Measurements from ENCODE around the gene NTM. TPM values are rescaled to one million over a fixed set of nuclear protein-coding genes. Genes with fewer than 3 reads are reported as not detected.

NTM gene
- polyA plus RNA-seq, 1 donor (not counting 4 experiments of a cell fraction or from before 2014, with no cell fraction given): 47.9 TPM

DNA sequence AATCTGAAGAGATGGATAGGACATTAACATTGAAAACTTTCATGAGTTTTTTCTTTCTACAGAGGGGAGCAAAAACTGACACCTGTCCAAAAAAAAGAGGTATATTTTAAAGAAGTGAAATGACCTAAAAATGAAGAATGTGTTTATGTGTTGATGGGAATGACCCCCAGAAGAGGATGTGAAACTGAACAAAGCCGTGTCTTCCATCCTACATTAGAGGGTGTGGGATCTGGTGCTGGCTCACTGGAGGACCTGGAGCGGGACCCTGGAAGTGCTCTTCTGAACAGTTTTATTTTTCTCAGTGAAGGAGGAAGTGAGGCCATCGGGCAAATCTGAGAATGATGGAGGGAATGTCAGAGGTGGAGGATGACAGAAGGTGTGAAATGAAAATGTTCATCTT is 470.1 kb downstream of the NTM start:
- TF ChIP-seq, protein P1, sequence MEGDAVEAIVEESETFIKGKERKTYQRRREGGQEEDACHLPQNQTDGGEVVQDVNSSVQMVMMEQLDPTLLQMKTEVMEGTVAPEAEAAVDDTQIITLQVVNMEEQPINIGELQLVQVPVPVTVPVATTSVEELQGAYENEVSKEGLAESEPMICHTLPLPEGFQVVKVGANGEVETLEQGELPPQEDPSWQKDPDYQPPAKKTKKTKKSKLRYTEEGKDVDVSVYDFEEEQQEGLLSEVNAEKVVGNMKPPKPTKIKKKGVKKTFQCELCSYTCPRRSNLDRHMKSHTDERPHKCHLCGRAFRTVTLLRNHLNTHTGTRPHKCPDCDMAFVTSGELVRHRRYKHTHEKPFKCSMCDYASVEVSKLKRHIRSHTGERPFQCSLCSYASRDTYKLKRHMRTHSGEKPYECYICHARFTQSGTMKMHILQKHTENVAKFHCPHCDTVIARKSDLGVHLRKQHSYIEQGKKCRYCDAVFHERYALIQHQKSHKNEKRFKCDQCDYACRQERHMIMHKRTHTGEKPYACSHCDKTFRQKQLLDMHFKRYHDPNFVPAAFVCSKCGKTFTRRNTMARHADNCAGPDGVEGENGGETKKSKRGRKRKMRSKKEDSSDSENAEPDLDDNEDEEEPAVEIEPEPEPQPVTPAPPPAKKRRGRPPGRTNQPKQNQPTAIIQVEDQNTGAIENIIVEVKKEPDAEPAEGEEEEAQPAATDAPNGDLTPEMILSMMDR (optimal IDR thresholded peaks at IDR 0.05 in 1 of 3, IDR thresholded peaks at IDR 0.05 in 1 of 3, conservative IDR thresholded peaks at IDR 0.05 in 1 of 3; ENCODE audit: extremely low read depth in 1 of 3, insufficient read depth in 2 of 3, low read length in 3 of 3): no peak
- no peak for TF ChIP-seq EZH2 (IDR thresholded peaks at IDR 0.05; ENCODE audit: low read length)
- no peak overlapping the region for H3K27ac ChIP-seq (ENCODE audit: control insufficient read depth, insufficient read depth, low read length)
- no peak overlapping the region for H2AFZ ChIP-seq (ENCODE audit: control insufficient read depth, low read length)
- no peak overlapping the region for H3K4me2 ChIP-seq (ENCODE audit: control insufficient read depth, extremely low read depth, insufficient read depth, low read depth, low read length)
- H3K27me3 ChIP-seq (ENCODE audit: control insufficient read depth, extremely low read depth, insufficient read depth, low read length): no peaks in the 10 kb centered on the region
- DNase-seq (ENCODE audit: low read depth, low spot score) (no peak), FAIRE-seq (no peak)
- no peaks in the 10 kb centered on the region for H4K20me1 ChIP-seq (ENCODE audit: control insufficient read depth, extremely low read depth, insufficient read depth, low read length)
- dilution Hi-C loops (cut with MboI; ENCODE audit: extremely low pct_ligation_motif_present, low sequenced_read_pairs): no loop called here
- H3K9me3 ChIP-seq (ENCODE audit: control insufficient read depth, low read depth, low read length): no peaks in the 10 kb centered on the region
- no peak overlapping the region for H3K9ac ChIP-seq (ENCODE audit: control insufficient read depth, extremely low read depth, insufficient read depth, low read length)
- H3K9me1 ChIP-seq (ENCODE audit: control insufficient read depth, extremely low read depth, insufficient read depth, low read length): no peaks in the 10 kb centered on the region
- no peak overlapping the region for H3K4me3 ChIP-seq (ENCODE audit: control insufficient read depth in 2 of 3, extremely low read depth in 1 of 3, insufficient read depth in 2 of 3, low read depth in 1 of 3, low read length in 3 of 3)
- no peaks in the 10 kb centered on the region for H3K79me2 ChIP-seq (ENCODE audit: control insufficient read depth, insufficient read depth, low read length)
- H3K4me1 ChIP-seq (ENCODE audit: control insufficient read depth, extremely low read depth, insufficient read depth, low read length): peaks cover 2% of the 10 kb centered on the region
- no peaks in the 10 kb centered on the region for H3K36me3 ChIP-seq (ENCODE audit: control insufficient read depth in 2 of 2, extremely low read depth in 1 of 2, insufficient read depth in 2 of 2, low read length in 2 of 2)

DNA sequence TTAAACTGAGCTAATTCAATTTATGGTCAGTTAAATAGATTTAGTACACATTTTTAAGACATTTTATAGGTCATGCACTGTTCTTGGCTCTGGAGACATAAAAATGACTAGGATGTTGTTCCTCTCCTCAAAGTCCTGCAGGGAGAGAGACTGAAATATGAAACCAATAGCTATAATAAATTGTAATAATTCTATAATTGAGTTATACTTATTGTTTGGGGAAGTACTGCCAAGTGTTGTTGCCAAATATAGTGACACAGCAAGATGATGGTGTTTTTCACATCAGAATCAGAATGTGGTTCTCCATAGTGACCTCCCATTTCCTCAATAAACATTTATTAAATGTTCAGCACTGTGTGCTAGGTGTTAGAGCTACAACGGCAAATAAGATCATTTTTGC is 470.6 kb downstream of the NTM start:
- H3K9me3 ChIP-seq (ENCODE audit: control insufficient read depth, low read depth, low read length): no peaks in the 10 kb centered on the region
- H3K9ac ChIP-seq (ENCODE audit: control insufficient read depth, extremely low read depth, insufficient read depth, low read length): no peak overlapping the region
- no peak overlapping the region for H3K4me3 ChIP-seq (ENCODE audit: control insufficient read depth in 2 of 3, extremely low read depth in 1 of 3, insufficient read depth in 2 of 3, low read depth in 1 of 3, low read length in 3 of 3)
- peaks cover 2% of the 10 kb centered on the region for H3K4me1 ChIP-seq (ENCODE audit: control insufficient read depth, extremely low read depth, insufficient read depth, low read length)
- FAIRE-seq: no peak
- no peaks in the 10 kb centered on the region for H3K9me1 ChIP-seq (ENCODE audit: control insufficient read depth, extremely low read depth, insufficient read depth, low read length)
- no peak overlapping the region for H3K27ac ChIP-seq (ENCODE audit: control insufficient read depth, insufficient read depth, low read length)
- H3K79me2 ChIP-seq (ENCODE audit: control insufficient read depth, insufficient read depth, low read length): no peaks in the 10 kb centered on the region
- no peak for TF ChIP-seq EZH2 (IDR thresholded peaks at IDR 0.05; ENCODE audit: low read length)
- dilution Hi-C loops (cut with MboI; ENCODE audit: extremely low pct_ligation_motif_present, low sequenced_read_pairs): no loop called here
- DNase-seq (ENCODE audit: low read depth, low spot score): no peak
- no peaks in the 10 kb centered on the region for H4K20me1 ChIP-seq (ENCODE audit: control insufficient read depth, extremely low read depth, insufficient read depth, low read length)
- H3K4me2 ChIP-seq (ENCODE audit: control insufficient read depth, extremely low read depth, insufficient read depth, low read depth, low read length): no peak overlapping the region
- H2AFZ ChIP-seq (ENCODE audit: control insufficient read depth, low read length): no peak overlapping the region
- H3K36me3 ChIP-seq (ENCODE audit: control insufficient read depth in 2 of 2, extremely low read depth in 1 of 2, insufficient read depth in 2 of 2, low read length in 2 of 2): no peaks in the 10 kb centered on the region
- H3K27me3 ChIP-seq (ENCODE audit: control insufficient read depth, extremely low read depth, insufficient read depth, low read length): no peaks in the 10 kb centered on the region

DNA sequence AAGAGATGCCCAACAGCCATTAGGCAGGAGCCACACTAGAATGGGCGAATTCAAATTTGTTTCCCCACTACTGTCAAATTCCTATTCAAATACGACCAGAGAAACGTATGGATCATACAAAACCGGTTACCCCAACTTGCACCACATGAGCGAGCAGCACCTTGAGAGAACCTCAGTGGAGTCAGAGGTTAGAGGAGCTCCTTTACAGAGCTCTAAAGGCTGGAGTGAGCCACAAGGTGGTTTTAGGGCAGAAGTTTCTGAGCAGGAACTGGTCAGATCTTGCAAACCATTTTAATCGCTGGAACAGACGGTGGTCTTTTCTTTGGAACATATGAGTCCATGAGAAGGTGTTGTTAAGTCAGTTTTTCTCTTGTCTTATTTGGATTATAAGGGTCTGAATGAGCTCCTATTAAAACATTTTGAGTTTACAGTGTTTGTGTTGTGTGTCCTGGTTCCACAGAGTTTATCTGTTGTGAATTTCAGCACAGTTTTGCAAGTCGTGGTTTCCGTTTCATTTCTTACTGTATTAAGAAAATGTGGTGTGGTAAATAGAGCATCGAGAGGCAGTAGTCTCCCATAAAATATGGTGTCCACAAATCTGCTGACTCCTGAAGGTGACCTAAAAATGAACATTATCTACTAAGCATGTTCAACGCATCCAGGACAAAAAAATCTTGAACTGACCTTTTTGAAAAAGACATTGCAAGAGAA is 471.7 kb downstream of the NTM start:
- Histone ChIP-seq H3K27ac (ENCODE audit: control insufficient read depth, insufficient read depth, low read length) (no peak overlapping the region), H3K4me3 (ENCODE audit: control insufficient read depth in 2 of 3, extremely low read depth in 1 of 3, insufficient read depth in 2 of 3, low read depth in 1 of 3, low read length in 3 of 3) (no peak overlapping the region), H3K9ac (ENCODE audit: control insufficient read depth, extremely low read depth, insufficient read depth, low read length) (no peak overlapping the region), H3K4me1 (ENCODE audit: control insufficient read depth, extremely low read depth, insufficient read depth, low read length) (peaks cover 2% of the 10 kb centered on the region), H3K27me3 (ENCODE audit: control insufficient read depth, extremely low read depth, insufficient read depth, low read length) (no peaks in the 10 kb centered on the region), H3K4me2 (ENCODE audit: control insufficient read depth, extremely low read depth, insufficient read depth, low read depth, low read length) (no peak overlapping the region), H3K36me3 (ENCODE audit: control insufficient read depth in 2 of 2, extremely low read depth in 1 of 2, insufficient read depth in 2 of 2, low read length in 2 of 2) (no peaks in the 10 kb centered on the region), H4K20me1 (ENCODE audit: control insufficient read depth, extremely low read depth, insufficient read depth, low read length) (no peaks in the 10 kb centered on the region), H3K9me1 (ENCODE audit: control insufficient read depth, extremely low read depth, insufficient read depth, low read length) (no peaks in the 10 kb centered on the region), H2AFZ (ENCODE audit: control insufficient read depth, low read length) (no peak overlapping the region), H3K79me2 (ENCODE audit: control insufficient read depth, insufficient read depth, low read length) (no peaks in the 10 kb centered on the region), H3K9me3 (ENCODE audit: control insufficient read depth, low read depth, low read length) (no peaks in the 10 kb centered on the region)
- dilution Hi-C loops (cut with MboI; ENCODE audit: extremely low pct_ligation_motif_present, low sequenced_read_pairs): no loop called here
- TF ChIP-seq, protein P1 (optimal IDR thresholded peaks at IDR 0.05 in 1 of 3, IDR thresholded peaks at IDR 0.05 in 1 of 3, conservative IDR thresholded peaks at IDR 0.05 in 1 of 3; ENCODE audit: extremely low read depth in 1 of 3, insufficient read depth in 2 of 3, low read length in 3 of 3): no peak
- TF ChIP-seq EZH2 (IDR thresholded peaks at IDR 0.05; ENCODE audit: low read length): no peak
- FAIRE-seq: no peak
- DNase-seq (ENCODE audit: low read depth, low spot score): no peak
